GM19043 (cell line): ENCODE measurements around the gene NDUFS5.
"Not testable (repeated sequence)": the region's sequence is repeated elsewhere in the genome, so short reads cannot be mapped to it uniquely, and the experiment has no call there.

Experiments used
- ATAC-seq: cut with Tn5 transposase; IDR thresholded peaks from one replicate; pipeline ENCODE4 v1.9.1; 2021; ENCODE audit warnings: low read depth; ENCODE audit not compliant: unreplicated experiment

NDUFS5 gene

GRCh38 chr1:39061951-39062350 is 35.8 kb downstream of the NDUFS5 start:
- no peak for ATAC-seq

GRCh38 chr1:39063191-39063590 is 37.0 kb downstream of the NDUFS5 start:
- no peak for ATAC-seq

GRCh38 chr1:39063775-39064174 is 37.6 kb downstream of the NDUFS5 start:
- ATAC-seq: no peak

GRCh38 chr1:39065542-39065941 is 39.4 kb downstream of the NDUFS5 start:
- no peak for ATAC-seq

GRCh38 chr1:39068227-39068626 is 42.1 kb downstream of the NDUFS5 start:
- ATAC-seq: not testable (repeated sequence)

- ATAC-seq: not testable (repeated sequence)
Observed at GRCh38 chr1:39071557-39071956, 45.4 kb downstream of the NDUFS5 start.

GRCh38 chr1:39076127-39076798 is 50.1 kb downstream of the NDUFS5 start:
- ATAC-seq: no peak

GRCh38 chr1:39076799-39077148 is 50.6 kb downstream of the NDUFS5 start:
- no peak for ATAC-seq

GRCh38 chr1:39080269-39080826 is 54.2 kb downstream of the NDUFS5 start:
- no peak for ATAC-seq

GRCh38 chr1:39080831-39081270 is 54.7 kb downstream of the NDUFS5 start:
- ATAC-seq: no peak

- no peak for ATAC-seq
Observed at GRCh38 chr1:39081271-39082009, 55.3 kb downstream of the NDUFS5 start.

- ATAC-seq: no peak
Observed at GRCh38 chr1:39082010-39082799, 56.1 kb downstream of the NDUFS5 start.

GRCh38 chr1:39082811-39083576 is 56.8 kb downstream of the NDUFS5 start:
- no peak for ATAC-seq

GRCh38 chr1:39084191-39084590 is 58.0 kb downstream of the NDUFS5 start:
- ATAC-seq: no peak
